HL-60 (cell line): ENCODE results near the gene SMR3B.

Source experiments
- DNase-seq, 2 experiments: peaks; one replicate each; pipeline ENCODE4 v3.0.0-alpha.2; 2010 to 2020; ENCODE audit warnings: low read depth in 1 of 2, low spot score in 1 of 2
- H3K27ac ChIP-seq: fragments of 250-450 bp; sonication (Bioruptor Pico); replicated peaks from 2 replicates; pipeline ENCODE4 v1.5.1; 2020; ENCODE audit warnings: mild to moderate bottlenecking, moderate library complexity
- H3K27me3 ChIP-seq: fragments of 250-450 bp; sonication (Bioruptor Pico); 2 replicates; pipeline ENCODE4 v1.5.1; 2021; ENCODE audit warnings: mild to moderate bottlenecking, moderate library complexity; ENCODE audit not compliant: insufficient read depth, poor library complexity, severe bottlenecking
- H3K4me3 ChIP-seq: replicated peaks from 2 replicates; pipeline ENCODE4 v1.5.1; 2011; ENCODE audit warnings: mild to moderate bottlenecking, control low read depth, low read length; ENCODE audit not compliant: insufficient read depth
- CTCF ChIP-seq: IDR thresholded peaks from one replicate; pipeline ENCODE4 v1.5.1; 2011; ENCODE audit warnings: low read length, control low read depth, inconsistent platforms; ENCODE audit not compliant: insufficient read depth
- GABPA ChIP-seq: IDR thresholded peaks from 2 replicates; pipeline ENCODE4 v1.6.1; 2012; ENCODE audit warnings: low read depth
- POLR2AphosphoS5 ChIP-seq: IDR thresholded peaks from 2 replicates; pipeline ENCODE4 v1.6.1; 2012; ENCODE audit warnings: low read depth
- REST ChIP-seq: IDR thresholded peaks from 2 replicates; pipeline ENCODE4 v1.6.1; 2012; ENCODE audit warnings: low read depth; ENCODE audit not compliant: insufficient replicate concordance
- SPI1 ChIP-seq: IDR thresholded peaks from 2 replicates; pipeline ENCODE4 v1.6.1; 2012; ENCODE audit warnings: low read depth, mild to moderate bottlenecking, borderline replicate concordance

SMR3B gene

GRCh38 chr4:70402762-70403161, 19.8 kb downstream of the SMR3B start:
- no peak overlapping the region for H3K4me3 ChIP-seq
- TF ChIP-seq CTCF (no peak), POLR2AphosphoS5 (no peak), REST (no peak), GABPA (no peak), SPI1 (no peak)

GRCh38 chr4:70405765-70406164, 22.8 kb downstream of the SMR3B start:
- Histone ChIP-seq H3K27me3 (no peaks in the 10 kb centered on the region), H3K4me3 (no peak overlapping the region), H3K27ac (no peak overlapping the region)
- no peak for TF ChIP-seq GABPA
- no peak for TF ChIP-seq REST
- no peak for TF ChIP-seq POLR2AphosphoS5
- TF ChIP-seq CTCF: no peak
- no peak for TF ChIP-seq SPI1
- no peak for DNase-seq

More at GRCh38 chr4:70402762-70403161, 19.8 kb downstream of the SMR3B start:
- no peak for DNase-seq
- no peaks in the 10 kb centered on the region for H3K27me3 ChIP-seq
- H3K27ac ChIP-seq: no peak overlapping the region

- no peak for DNase-seq
- H3K4me3 ChIP-seq: no peak overlapping the region
- H3K27ac ChIP-seq: no peak overlapping the region
- H3K27me3 ChIP-seq: no peaks in the 10 kb centered on the region
- TF ChIP-seq GABPA: no peak
- no peak for TF ChIP-seq POLR2AphosphoS5
- TF ChIP-seq SPI1: no peak
- TF ChIP-seq CTCF: no peak
These were observed 42.4 kb downstream of the SMR3B start for GRCh38 chr4:70425306-70425705.

- H3K27me3 ChIP-seq: no peaks in the 10 kb centered on the region
- TF ChIP-seq POLR2AphosphoS5: no peak
- TF ChIP-seq SPI1: no peak
- no peak for TF ChIP-seq REST
- TF ChIP-seq GABPA: no peak
- no peak for TF ChIP-seq CTCF
- H3K4me3 ChIP-seq: no peak overlapping the region
- H3K27ac ChIP-seq: no peak overlapping the region
- no peak for DNase-seq
These were observed 43.9 kb downstream of the SMR3B start for GRCh38 chr4:70426789-70427188.
